Muscle layer of colon (tissue), 2 donors: ENCODE results near the gene DEFB108B.
A peak's percentile ranks its signal among the peaks of the same experiment; 100 is the strongest.
"Not testable (repeated sequence)": the region's sequence is repeated elsewhere in the genome, so short reads cannot be mapped to it uniquely, and the experiment has no call there.

Experiments used
- H3K27ac ChIP-seq: one replicate; pipeline ENCODE4 v1.7.0; 2013; ENCODE audit warnings: low read depth, mild to moderate bottlenecking, low read length, moderate library complexity
- H3K27me3 ChIP-seq, 2 donors: one replicate each; pipeline ENCODE4 v1.7.0; 2013; ENCODE audit warnings: low read length in 2 of 2, mild to moderate bottlenecking in 2 of 2; ENCODE audit not compliant: insufficient read depth in 2 of 2, control insufficient read depth in 1 of 2
- H3K36me3 ChIP-seq: one replicate; pipeline ENCODE4 v1.7.0; 2013; ENCODE audit warnings: mild to moderate bottlenecking, low read length; ENCODE audit not compliant: insufficient read depth
- H3K4me1 ChIP-seq: one replicate; pipeline ENCODE4 v1.7.0; 2013; ENCODE audit warnings: mild to moderate bottlenecking, low read length; ENCODE audit not compliant: insufficient read depth
- H3K4me3 ChIP-seq, 2 donors: one replicate each; pipeline ENCODE4 v1.7.0; 2013; ENCODE audit warnings: low read length in 2 of 2, low read depth in 1 of 2, mild to moderate bottlenecking in 1 of 2, moderate library complexity in 1 of 2
- H3K9ac ChIP-seq: one replicate; pipeline ENCODE4 v1.7.0; 2013; ENCODE audit warnings: low read length
- H3K9me3 ChIP-seq: one replicate; pipeline ENCODE4 v1.7.0; 2013; ENCODE audit warnings: mild to moderate bottlenecking, low read length
- donor health status: abdominal sarcoma.
- donor health status: Adenocarcinoma of cecum.

The DEFB108B gene, protein sequence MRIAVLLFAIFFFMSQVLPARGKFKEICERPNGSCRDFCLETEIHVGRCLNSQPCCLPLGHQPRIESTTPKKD

DNA sequence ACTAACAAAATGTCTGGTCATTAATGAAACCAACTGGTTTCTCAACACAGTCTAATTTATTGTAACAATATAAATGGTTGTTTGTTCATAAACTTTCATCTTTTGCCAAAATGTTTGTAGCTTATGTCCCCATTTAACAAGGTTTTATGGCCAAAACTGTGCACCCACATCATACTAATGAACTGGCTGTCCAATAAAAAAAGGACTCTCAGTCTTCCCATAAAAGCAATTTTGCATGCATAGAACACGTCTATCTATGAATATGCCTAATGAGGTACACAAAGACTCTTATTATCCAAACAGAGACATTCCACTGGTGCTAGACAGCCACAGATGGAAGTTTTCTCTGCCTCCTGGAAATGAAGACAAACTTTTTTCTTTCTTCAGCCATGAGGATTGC, at the start of gene DEFB108B:
DEFB108B (plus strand) TSS at position 390 of the 400 bp plus-strand sequence; CDS start at position 390, 0 bp downstream.
- not testable (repeated sequence) for H3K36me3 ChIP-seq, H3K9ac ChIP-seq, H3K27me3 ChIP-seq, H3K4me1 ChIP-seq, H3K4me3 ChIP-seq, H3K27ac ChIP-seq, H3K9me3 ChIP-seq

DNA sequence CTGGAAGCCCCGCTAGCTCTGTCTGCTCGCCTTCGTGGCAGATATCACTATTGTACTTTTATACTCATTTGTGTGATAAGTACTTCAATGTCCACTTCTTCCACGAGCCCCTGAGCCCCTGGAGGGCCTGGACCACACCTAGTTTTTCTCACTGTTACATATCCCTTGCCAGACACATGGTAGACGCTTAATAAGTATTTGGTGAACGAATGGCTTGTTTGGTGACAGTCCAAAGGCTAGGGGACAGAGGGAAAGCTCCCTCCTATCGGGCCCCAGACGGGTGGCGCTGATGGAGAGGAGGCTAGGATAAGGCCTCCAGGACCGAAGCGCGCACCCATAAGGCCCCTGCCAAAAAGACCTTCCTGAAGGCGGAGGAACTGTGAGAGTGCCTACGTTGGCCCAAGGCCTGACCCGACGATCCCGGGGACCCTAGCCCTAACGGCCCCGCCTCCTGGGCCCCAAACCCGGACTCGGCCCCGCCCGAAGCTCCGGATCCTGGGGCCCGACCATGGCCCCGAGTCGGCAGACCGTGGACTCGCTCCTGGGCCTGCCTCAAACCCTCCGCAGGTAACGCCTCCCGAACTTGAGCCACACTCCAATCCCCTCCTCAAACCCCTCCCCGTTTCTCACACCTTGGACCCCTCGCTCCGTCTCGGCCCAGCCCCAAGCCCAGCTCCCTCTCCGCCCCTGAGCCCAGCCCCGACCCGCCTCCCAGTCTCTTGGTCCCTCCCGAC, 46.7 kb upstream of the DEFB108B start:
- not testable (repeated sequence) for H3K9me3 ChIP-seq, H3K27me3 ChIP-seq, H3K4me1 ChIP-seq, H3K27ac ChIP-seq, H3K36me3 ChIP-seq
- Histone ChIP-seq H3K4me3 (peak overlapping the region; percentile 45 to 70), H3K9ac (peak overlapping the region; percentile 57)

DNA sequence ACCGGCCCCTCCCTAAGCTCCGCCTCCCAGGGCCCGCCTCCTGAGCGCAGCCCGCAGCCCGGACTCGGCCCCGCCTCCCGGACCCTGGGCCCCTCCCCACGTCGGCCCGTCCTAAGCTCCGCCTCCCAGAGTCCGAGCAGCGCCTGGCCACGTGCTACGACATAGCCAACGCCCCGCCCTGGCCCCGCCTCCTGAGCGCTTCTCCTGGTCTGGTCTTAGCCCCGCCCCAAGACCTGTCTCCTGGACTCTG, 46.2 kb upstream of the DEFB108B start:
- not testable (repeated sequence) for H3K36me3 ChIP-seq, H3K27me3 ChIP-seq, H3K27ac ChIP-seq, H3K4me1 ChIP-seq, H3K9me3 ChIP-seq, H3K9ac ChIP-seq
- H3K4me3 ChIP-seq: peak overlapping the region; percentile 45 to 70

DNA sequence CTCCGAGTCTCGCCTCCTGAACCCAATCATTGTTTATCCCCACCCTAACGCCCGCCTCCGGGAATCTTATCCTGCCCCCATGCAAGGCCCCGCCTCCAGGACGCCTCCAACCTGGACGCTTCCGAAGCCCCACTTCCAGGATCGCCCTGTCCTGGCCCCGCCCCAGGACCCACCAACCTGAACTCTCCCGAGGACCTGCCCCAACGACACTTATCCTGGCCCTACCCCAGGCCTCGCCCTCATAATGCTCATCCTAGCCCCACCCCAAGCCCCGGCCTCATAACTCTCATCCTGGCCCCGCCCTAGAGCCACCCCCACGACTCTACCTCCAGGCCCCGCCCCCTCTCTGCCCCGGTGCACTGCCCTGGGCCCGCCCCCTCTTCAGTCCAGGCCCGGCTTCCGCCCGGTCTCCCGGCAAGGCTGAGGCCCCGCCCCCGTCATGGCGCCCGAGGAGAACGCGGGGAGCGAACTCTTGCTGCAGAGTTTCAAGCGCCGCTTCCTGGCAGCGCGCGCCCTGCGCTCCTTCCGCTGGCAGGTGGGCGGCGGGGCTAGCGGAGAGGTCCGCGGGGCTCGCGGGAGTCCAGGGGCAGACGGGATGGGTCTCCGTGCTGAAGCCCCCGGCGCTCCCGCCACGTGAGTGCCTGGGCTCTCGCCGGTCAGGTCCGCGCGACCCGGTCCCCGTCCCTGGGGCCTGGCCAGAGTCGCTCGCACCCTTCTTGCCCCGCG, 45.7 kb upstream of the DEFB108B start:
- Histone ChIP-seq H3K9me3 (no peaks in the 10 kb centered on the region), H3K27ac (peak overlapping the region; percentile 41), H3K4me1 (no peaks in the 10 kb centered on the region), H3K9ac (no peak overlapping the region), H3K4me3 (peak overlapping the region; percentile 45 to 70), H3K27me3 (no peaks in the 10 kb centered on the region), H3K36me3 (no peaks in the 10 kb centered on the region)

DNA sequence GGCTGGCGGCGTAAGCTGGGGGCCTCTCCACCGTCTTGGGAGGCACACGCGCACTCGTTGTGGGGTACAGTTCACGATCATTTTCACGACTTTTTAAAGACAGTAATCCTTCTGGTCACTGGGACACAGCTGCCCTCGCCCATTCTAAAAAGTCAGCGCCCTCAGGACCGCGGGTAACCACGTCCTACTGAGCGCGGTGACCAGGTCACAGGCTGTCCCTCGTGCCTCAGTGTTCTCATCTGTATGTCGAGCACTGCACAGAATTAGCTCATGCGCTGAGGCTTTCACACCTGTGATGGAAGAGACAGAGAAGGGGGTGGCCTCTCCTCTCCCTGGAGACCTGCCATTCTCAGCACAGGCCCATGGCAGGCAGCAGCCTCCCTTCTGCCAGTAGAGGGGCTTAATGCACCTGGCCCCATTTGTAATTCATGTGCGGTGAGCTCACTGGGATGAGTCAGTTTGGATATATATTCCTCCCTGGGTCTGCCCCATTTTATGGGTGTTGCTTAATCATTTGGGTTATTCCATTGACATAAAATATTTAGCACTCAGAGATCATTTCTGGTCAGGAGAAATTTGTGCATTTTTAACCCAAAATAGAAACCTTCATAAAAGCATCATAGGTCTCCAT, 45.1 kb upstream of the DEFB108B start:
- not testable (repeated sequence) for H3K4me1 ChIP-seq, H3K27me3 ChIP-seq, H3K36me3 ChIP-seq, H3K9me3 ChIP-seq, H3K9ac ChIP-seq
- Histone ChIP-seq H3K27ac (peak overlapping the region; percentile 41), H3K4me3 (peak overlapping the region; percentile 45 to 70)

DNA sequence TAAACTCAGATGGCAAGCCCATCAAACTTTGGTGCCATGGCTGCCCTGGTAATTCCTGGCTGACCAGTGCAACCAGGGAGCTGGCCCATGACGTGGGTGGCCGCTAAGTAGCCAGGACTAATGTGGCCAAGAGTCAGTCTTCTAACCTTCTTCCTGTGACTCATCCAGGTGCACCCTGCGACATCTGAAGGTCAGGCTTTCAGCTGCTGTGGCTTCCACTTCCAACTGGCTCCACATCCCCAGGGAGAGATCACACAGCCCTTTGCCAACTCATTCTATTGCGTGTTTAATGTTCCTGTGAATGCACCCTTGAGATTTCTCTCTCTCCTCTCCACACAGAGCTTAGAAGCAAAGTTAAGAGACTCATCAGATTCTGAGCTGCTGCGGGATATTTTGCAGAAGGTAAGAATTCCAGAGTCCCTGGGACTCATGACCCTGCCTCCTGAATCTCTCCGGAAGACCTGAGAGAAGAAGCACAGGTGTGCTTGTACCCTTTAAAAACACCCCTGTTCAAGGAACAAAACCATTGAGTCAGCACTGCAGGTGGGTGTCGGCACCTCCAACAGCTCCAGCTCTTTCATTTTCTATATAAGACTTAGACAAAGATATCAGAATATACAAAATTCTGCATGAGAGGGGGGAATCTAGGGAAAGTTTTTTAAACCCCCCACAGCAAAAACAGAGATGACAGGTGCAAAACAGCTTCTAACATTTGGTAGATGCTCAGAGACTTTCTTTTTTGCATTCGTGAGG, 43.4 kb upstream of the DEFB108B start:
- not testable (repeated sequence) for H3K27me3 ChIP-seq, H3K27ac ChIP-seq, H3K36me3 ChIP-seq, H3K4me3 ChIP-seq, H3K9me3 ChIP-seq, H3K4me1 ChIP-seq, H3K9ac ChIP-seq

DNA sequence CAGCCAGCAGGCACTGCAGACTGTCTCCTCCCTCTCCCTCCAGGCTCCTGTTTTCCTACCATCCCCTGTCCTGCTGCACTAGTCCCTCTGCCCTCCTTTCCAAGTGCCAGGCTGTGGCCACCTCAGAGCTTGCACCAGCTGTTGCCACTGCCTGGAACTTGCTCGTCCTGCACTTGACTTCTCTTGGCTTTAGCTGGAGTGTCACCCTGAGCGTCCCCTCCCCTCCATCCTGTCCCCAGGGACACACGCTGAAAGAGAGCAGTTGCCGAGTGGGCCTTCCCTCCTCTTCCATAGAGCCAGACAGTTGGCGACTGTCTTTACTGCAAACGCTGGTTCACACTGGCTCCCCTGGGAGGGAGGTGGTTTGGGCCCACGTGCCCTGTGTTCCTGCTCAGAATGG, 41.9 kb upstream of the DEFB108B start:
- H3K4me3 ChIP-seq, H3K27ac ChIP-seq, H3K36me3 ChIP-seq, H3K9me3 ChIP-seq, H3K4me1 ChIP-seq, H3K27me3 ChIP-seq, H3K9ac ChIP-seq: not testable (repeated sequence)

DNA sequence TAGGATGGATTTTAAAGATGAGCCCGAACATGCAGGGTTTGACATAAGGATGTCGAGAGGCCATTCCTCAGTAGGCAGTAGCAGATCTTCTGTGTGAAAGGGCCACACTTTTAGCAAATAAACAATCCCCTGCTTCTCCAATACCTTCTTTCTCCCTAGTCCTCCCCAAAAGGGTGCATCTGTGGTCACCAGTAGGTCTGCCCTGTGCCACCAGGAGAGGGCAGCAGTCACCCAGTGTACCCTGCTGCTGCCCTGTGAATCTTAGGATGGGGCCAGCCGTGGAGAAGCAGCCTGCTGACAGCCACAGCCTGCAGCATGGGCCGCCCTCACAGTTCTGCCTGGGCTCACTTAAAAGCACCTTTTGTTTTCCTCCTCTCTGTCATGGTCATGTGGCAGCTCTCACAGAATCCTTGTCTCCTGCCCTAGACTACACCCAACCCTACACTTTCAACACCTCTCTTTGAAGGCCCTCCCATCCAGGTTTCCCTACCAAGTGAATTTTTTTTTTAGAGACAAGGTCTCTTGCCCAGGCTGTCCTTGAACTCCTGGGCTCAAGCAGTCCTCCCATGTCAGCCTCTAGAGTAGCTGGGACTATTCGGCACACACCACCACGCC, 40.3 kb upstream of the DEFB108B start:
- H3K9me3 ChIP-seq, H3K9ac ChIP-seq, H3K4me3 ChIP-seq, H3K27me3 ChIP-seq, H3K4me1 ChIP-seq, H3K27ac ChIP-seq, H3K36me3 ChIP-seq: not testable (repeated sequence)

DNA sequence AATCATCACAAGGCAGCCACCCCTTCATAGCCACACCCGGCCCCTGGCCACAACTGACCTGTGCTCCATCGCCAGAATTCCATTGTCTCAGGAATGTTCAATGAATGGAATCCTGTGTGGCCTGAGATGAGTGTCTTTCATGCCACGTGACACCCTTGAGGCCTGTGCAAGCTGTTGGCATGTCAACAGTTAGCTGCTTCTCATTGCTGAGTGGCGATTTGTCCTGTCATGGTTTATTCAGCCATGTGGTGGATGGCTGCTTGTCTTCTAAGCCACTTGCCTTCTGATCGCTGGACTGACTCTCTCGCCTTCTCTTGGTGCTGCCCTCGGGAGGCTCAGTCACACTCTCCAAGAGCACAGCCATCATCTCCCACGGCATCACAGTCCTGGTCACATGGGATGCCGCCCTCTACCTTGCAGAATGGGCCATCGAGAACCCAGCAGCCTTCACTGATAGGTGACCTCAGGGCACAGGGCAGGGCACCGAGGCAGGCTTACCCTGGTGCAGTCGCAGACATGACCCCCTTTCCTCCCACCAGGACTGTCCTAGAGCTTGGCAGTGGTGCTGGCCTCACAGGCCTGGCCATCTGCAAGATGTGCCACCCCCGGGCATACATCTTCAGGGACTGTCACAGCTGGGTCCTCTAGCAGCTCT, 38.5 kb upstream of the DEFB108B start:
- not testable (repeated sequence) for H3K36me3 ChIP-seq, H3K4me1 ChIP-seq, H3K27me3 ChIP-seq

DNA sequence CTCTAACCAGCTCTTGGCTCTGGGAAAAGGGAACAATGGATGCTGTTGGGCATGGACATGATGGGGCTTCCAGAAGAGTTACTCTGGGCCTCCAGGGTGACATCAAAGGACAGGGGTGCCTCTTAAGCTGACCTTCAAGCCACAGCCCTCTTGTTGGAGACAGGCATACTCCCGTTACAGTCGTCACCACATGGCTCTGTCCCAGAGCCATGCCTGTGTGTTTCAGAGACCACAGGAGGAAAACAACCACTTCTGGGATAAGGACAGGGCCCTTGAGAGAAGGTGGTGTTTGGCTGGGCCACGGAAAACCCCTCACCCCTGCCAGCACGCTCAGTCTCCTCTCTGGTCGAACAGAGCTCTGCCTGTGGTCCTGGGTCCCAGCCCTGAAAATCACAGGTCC, 37.8 kb upstream of the DEFB108B start:
- not testable (repeated sequence) for H3K4me1 ChIP-seq, H3K4me3 ChIP-seq, H3K27ac ChIP-seq, H3K9me3 ChIP-seq, H3K36me3 ChIP-seq, H3K9ac ChIP-seq, H3K27me3 ChIP-seq

More for the DNA sequence above, 38.5 kb upstream of the DEFB108B start:
- not testable (repeated sequence) for H3K9ac ChIP-seq, H3K9me3 ChIP-seq, H3K27ac ChIP-seq, H3K4me3 ChIP-seq

DNA sequence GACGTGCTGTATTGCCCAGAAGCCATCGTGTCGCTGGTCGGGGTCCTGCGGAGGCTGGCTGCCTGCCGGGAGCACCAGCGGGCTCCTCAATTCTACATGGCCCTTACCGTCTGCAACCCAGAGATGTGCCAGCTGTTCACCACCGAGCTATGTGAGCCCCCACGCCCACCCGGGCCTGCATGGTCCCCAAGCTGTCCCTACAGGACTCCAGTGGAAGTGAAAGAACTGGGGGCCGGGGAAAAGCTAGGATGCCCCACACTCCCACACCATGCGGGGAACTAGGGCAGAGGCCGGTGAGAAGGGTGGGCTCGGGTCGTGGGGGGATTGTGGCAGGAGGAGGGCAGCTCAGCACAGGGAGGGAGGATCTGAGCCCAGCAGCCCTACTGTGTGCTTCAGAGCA, 37.0 kb upstream of the DEFB108B start:
- H3K9ac ChIP-seq, H3K36me3 ChIP-seq, H3K4me1 ChIP-seq, H3K27ac ChIP-seq, H3K9me3 ChIP-seq, H3K27me3 ChIP-seq, H3K4me3 ChIP-seq: not testable (repeated sequence)
